GM21390 (cell line): ENCODE results near the gene HOXC5.
"Not testable (repeated sequence)": the region's sequence is repeated elsewhere in the genome, so short reads cannot be mapped to it uniquely, and the experiment has no call there.

Experiments
- ATAC-seq: cut with Tn5 transposase; IDR thresholded peaks from one replicate; pipeline ENCODE4 v1.9.1; 2021; ENCODE audit not compliant: unreplicated experiment

Gene HOXC5

GRCh38 chr12:54032086-54032619, 697 bp upstream of the HOXC5 start:
- no peak for ATAC-seq

- ATAC-seq: no peak
Measured at GRCh38 chr12:54033106-54033979, 493 bp downstream of the HOXC5 start.

- ATAC-seq: no peak
Measured at GRCh38 chr12:54033980-54034784, 1.3 kb downstream of the HOXC5 start.

- ATAC-seq: no peak
Measured at GRCh38 chr12:54034785-54035310, 2.0 kb downstream of the HOXC5 start.

GRCh38 chr12:54035568-54036264, 2.9 kb downstream of the HOXC5 start:
- ATAC-seq: no peak

- no peak for ATAC-seq
Measured at GRCh38 chr12:54036620-54037359, 3.9 kb downstream of the HOXC5 start.

- no peak for ATAC-seq
Measured at GRCh38 chr12:54037360-54038283, 4.8 kb downstream of the HOXC5 start.

- ATAC-seq: no peak
Measured at GRCh38 chr12:54038284-54038870, 5.5 kb downstream of the HOXC5 start.

GRCh38 chr12:54038871-54039414, 6.1 kb downstream of the HOXC5 start:
- ATAC-seq: no peak

- ATAC-seq: no peak
Measured at GRCh38 chr12:54039417-54040147, 6.7 kb downstream of the HOXC5 start.

GRCh38 chr12:54040148-54040494, 7.3 kb downstream of the HOXC5 start:
- ATAC-seq: no peak

- no peak for ATAC-seq
Measured at GRCh38 chr12:54040648-54041047, 7.8 kb downstream of the HOXC5 start.

- no peak for ATAC-seq
Measured at GRCh38 chr12:54041097-54041690, 8.3 kb downstream of the HOXC5 start.

GRCh38 chr12:54042033-54042432, 9.2 kb downstream of the HOXC5 start:
- ATAC-seq: not testable (repeated sequence)

- ATAC-seq: no peak
Measured at GRCh38 chr12:54042970-54043853, 10.4 kb downstream of the HOXC5 start.

- no peak for ATAC-seq
Measured at GRCh38 chr12:54044425-54045103, 11.7 kb downstream of the HOXC5 start.
